Naive thymus-derived CD4-positive, alpha-beta T cell (primary cell): Measurements from ENCODE around the gene ITGA2. TPM values are rescaled to one million over a fixed set of nuclear protein-coding genes. Genes with fewer than 3 reads are reported as not detected.

Experiments
- ATAC-seq: fragments of 150-1000 bp; cut with Tn5 transposase; 2 replicates; pipeline ENCODE4 v1.10.0; 2021; ENCODE audit warnings: mild to moderate bottlenecking, moderate library complexity
- CTCF ChIA-PET: fragments of 350-600 bp; sonication (Branson Sonifier 250); formaldehyde crosslinking; loops from one replicate; lab custom pipeline; 2021; ENCODE audit warnings: antibody characterized with exemption; lab: Charles Lee
- POLR2A ChIA-PET: fragments of 350-600 bp; sonication (Branson Sonifier 250); formaldehyde crosslinking; loops from one replicate; lab custom pipeline; 2021; ENCODE audit warnings: antibody characterized with exemption, inconsistent platforms; lab: Charles Lee
- DNase-seq, 9 donors: peaks; one replicate each; pipeline versions ENCODE4 v3.0.0 to v3.0.0-alpha.2; 2020 to 2022; ENCODE audit warnings: mixed read lengths in 1 of 9
- H3K27ac ChIP-seq: one replicate; pipeline ENCODE4 v1.7.0; 2013; ENCODE audit warnings: mild to moderate bottlenecking, low read depth, low read length, moderate library complexity
- H3K27me3 ChIP-seq, 2 donors: one replicate each; pipeline ENCODE4 v1.7.0; 2013; ENCODE audit warnings: low read length in 2 of 2, mild to moderate bottlenecking in 2 of 2, moderate library complexity in 2 of 2; ENCODE audit not compliant: control insufficient read depth in 2 of 2, insufficient read depth in 2 of 2
- H3K36me3 ChIP-seq, 3 experiments: 1 replicate in 2 of 3; 2 replicates in 1 of 3; pipeline ENCODE4 v1.7.0; 2013; ENCODE audit warnings: low read length in 3 of 3, mild to moderate bottlenecking in 3 of 3, moderate library complexity in 1 of 3; ENCODE audit not compliant: insufficient read depth in 3 of 3, control insufficient read depth in 2 of 3
- H3K4me1 ChIP-seq, 2 donors: one replicate each; pipeline ENCODE4 v1.7.0; 2013; ENCODE audit warnings: low read length in 2 of 2, mild to moderate bottlenecking in 2 of 2, moderate library complexity in 1 of 2; ENCODE audit not compliant: control insufficient read depth in 2 of 2, insufficient read depth in 2 of 2
- H3K4me3 ChIP-seq: 2 replicates; pipeline ENCODE4 v1.7.0; 2013; ENCODE audit warnings: mild to moderate bottlenecking, low read length
- H3K9me3 ChIP-seq, 3 experiments: 1 replicate in 2 of 3; 2 replicates in 1 of 3; pipeline ENCODE4 v1.7.0; 2013; ENCODE audit warnings: low read length in 3 of 3; ENCODE audit not compliant: control insufficient read depth in 2 of 3
- H3K27ac Mint-ChIP-seq, 9 donors: one replicate each; pipeline ENCODE4 v1.8.0; 2020 to 2022; ENCODE audit warnings: mixed read lengths in 9 of 9, mild to moderate bottlenecking in 8 of 9, moderate library complexity in 5 of 9, inconsistent platforms in 2 of 9
- H3K27me3 Mint-ChIP-seq, 5 donors: one replicate each; pipeline ENCODE4 v1.8.0; 2021 to 2022; ENCODE audit warnings: mixed read lengths in 5 of 5, mild to moderate bottlenecking in 1 of 5
- H3K36me3 Mint-ChIP-seq, 5 donors: one replicate each; pipeline ENCODE4 v1.8.0; 2020 to 2022; ENCODE audit warnings: mixed read lengths in 5 of 5, mild to moderate bottlenecking in 3 of 5, inconsistent platforms in 1 of 5
- H3K4me1 Mint-ChIP-seq, 7 donors: one replicate each; pipeline ENCODE4 v1.8.0; 2020 to 2022; ENCODE audit warnings: mixed read lengths in 7 of 7, mild to moderate bottlenecking in 3 of 7, inconsistent platforms in 1 of 7
- H3K4me3 Mint-ChIP-seq, 10 donors: one replicate each; pipeline ENCODE4 v1.8.0; 2020 to 2022; ENCODE audit warnings: mild to moderate bottlenecking in 10 of 10, mixed read lengths in 10 of 10, moderate library complexity in 6 of 10, inconsistent platforms in 2 of 10
- H3K9me3 Mint-ChIP-seq, 11 donors: one replicate each; pipeline ENCODE4 v1.8.0; 2020 to 2022; ENCODE audit warnings: mixed read lengths in 11 of 11, mild to moderate bottlenecking in 4 of 11, inconsistent platforms in 1 of 11, moderate library complexity in 1 of 11
- intact Hi-C, 2 donors: fragments of 100-400 bp; cut with micrococcal nuclease; formaldehyde crosslinking; loops; one replicate each; pipeline ENCODE4 v1.15.1; 2023
- polyA plus RNA-seq, 2 donors: library from polyadenylated mRNA; unstranded; fragments of 300-500 nt; fragmentation: Illumina TruSeq; gene quantifications; one replicate each; pipeline ENCODE4 v1.2.3, GENCODE V29; 2021
- total RNA-seq, 6 experiments: library from RNA in 5 of 6; stranded (reverse) in 5 of 6; gene quantifications; 1 replicate in 5 of 6; 2 replicates in 1 of 6; pipeline ENCODE4 v1.2.3 and lab custom pipeline; 2021 to 2026

ITGA2 gene
- total and polyA plus RNA-seq, 7 experiments from 2014 or later: 0.16 to 8.9 (median 0.43) TPM

GRCh38 chr5:53099546-53099945, 110.4 kb downstream of the ITGA2 start:
- Mint-ChIP-seq H3K27ac (peak overlapping the region in 2 of 9 donors; percentile 26 to 79), H3K4me1 (peaks cover 7 to 26% (median 15%) of the 10 kb centered on the region in 7 donors), H3K4me3 (no peak overlapping the region), H3K9me3 (no peaks in the 10 kb centered on the region), H3K36me3 (peaks cover 8 to 40% (median 17%) of the 10 kb centered on the region in 5 donors), H3K27me3 (no peaks in the 10 kb centered on the region)
- POLR2A ChIA-PET: interaction anchor here (1.2 kb wide), 1 partner anchor 10 kb away, joined by 4 read pairs; the partner anchor contains the start of gene MOCS2
- no peak overlapping the region for H3K27ac ChIP-seq
- no peaks in the 10 kb centered on the region for H3K9me3 ChIP-seq
- ATAC-seq: no peak
- intact Hi-C loops: loop anchor here in 1 of 2 donors (5.0 to 10.0 kb wide), 2 partner anchors 67 to 405 kb away; no protein-coding TSS in a partner anchor
- no peaks in the 10 kb centered on the region for H3K4me1 ChIP-seq
- no peaks in the 10 kb centered on the region for H3K27me3 ChIP-seq
- no peak overlapping the region for H3K4me3 ChIP-seq
- CTCF ChIA-PET: interaction anchor here (0.7 to 7.2 kb wide), 2 partner anchors 153 to 318 kb away, joined by 3 to 106 read pairs; no protein-coding TSS in a partner anchor
- no peak for DNase-seq
- H3K36me3 ChIP-seq: peaks cover 7 to 61% (median 13%) of the 10 kb centered on the region in 3 experiments

DNA sequence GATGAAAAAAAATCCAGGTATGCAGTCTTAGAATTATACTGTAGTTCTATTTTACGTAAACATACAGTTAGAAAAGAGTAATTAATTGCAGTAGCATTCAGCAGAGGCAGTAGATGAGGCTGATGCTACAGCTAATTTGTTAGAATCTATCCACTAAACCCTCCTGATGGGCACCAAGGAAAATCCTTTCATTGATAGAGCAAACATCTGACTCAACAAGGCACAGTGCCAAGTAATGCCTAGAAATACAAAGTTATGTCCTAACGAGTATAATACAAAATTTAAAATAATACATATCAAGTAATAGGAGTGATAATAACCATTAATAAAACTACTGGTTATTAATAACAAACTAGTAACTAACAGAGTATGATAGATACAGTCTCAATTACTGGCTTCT, 111.5 kb downstream of the ITGA2 start:
- no peak overlapping the region for H3K4me3 ChIP-seq
- Mint-ChIP-seq H3K9me3 (no peaks in the 10 kb centered on the region), H3K4me3 (no peak overlapping the region), H3K4me1 (peaks cover 14 to 37% (median 26%) of the 10 kb centered on the region in 7 donors), H3K27me3 (no peaks in the 10 kb centered on the region), H3K36me3 (peaks cover 8 to 49% (median 21%) of the 10 kb centered on the region in 5 donors), H3K27ac (no peak overlapping the region)
- ATAC-seq (no peak), DNase-seq (no peak)
- intact Hi-C loops: no loop called here
- no peak overlapping the region for H3K27ac ChIP-seq
- H3K27me3 ChIP-seq: no peaks in the 10 kb centered on the region
- no peaks in the 10 kb centered on the region for H3K4me1 ChIP-seq
- ChIA-PET CTCF (interaction anchor here (7.2 kb wide), 1 partner anchor 154 kb away, joined by 106 read pairs; no protein-coding TSS in a partner anchor), POLR2A (interaction anchor here (0.7 kb wide), 1 partner anchor 9 kb away, joined by 4 read pairs; the partner anchor contains the start of gene MOCS2)
- H3K36me3 ChIP-seq: peaks cover 7 to 61% (median 13%) of the 10 kb centered on the region in 3 experiments
- no peaks in the 10 kb centered on the region for H3K9me3 ChIP-seq

GRCh38 chr5:53105611-53106300, 116.6 kb downstream of the ITGA2 start:
- H3K4me3 ChIP-seq: no peak overlapping the region
- H3K9me3 ChIP-seq: no peaks in the 10 kb centered on the region
- H3K27me3 ChIP-seq: no peaks in the 10 kb centered on the region
- H3K4me1 Mint-ChIP-seq: peaks cover 36 to 80% (median 69%) of the 10 kb centered on the region in 7 donors
- H3K27ac ChIP-seq: no peak overlapping the region
- CTCF ChIA-PET: interaction anchor here (1.3 kb wide), 1 partner anchor 157 kb away, joined by 4 read pairs; no protein-coding TSS in a partner anchor
- no peak for DNase-seq
- ATAC-seq: no peak
- H3K27me3 Mint-ChIP-seq: no peaks in the 10 kb centered on the region
- POLR2A ChIA-PET: no interaction called here
- H3K9me3 Mint-ChIP-seq: peaks cover 0 to 2% (median 0%) of the 10 kb centered on the region in 11 donors
- H3K27ac Mint-ChIP-seq: peak overlapping the region in 3 of 9 donors; percentile 17 to 64 (median 34)
- intact Hi-C loops: loop anchor here (5.0 kb wide), 2 partner anchors 303 to 377 kb away; partner anchors contain the start of gene FST (in 2 of the 2)
- H3K4me3 Mint-ChIP-seq: peak overlapping the region in 8 of 10 donors; percentile 3 to 94 (median 43)
- H3K4me1 ChIP-seq: peaks cover 6 to 7% of the 10 kb centered on the region in 2 donors
- H3K36me3 Mint-ChIP-seq: peaks cover 6 to 44% (median 24%) of the 10 kb centered on the region in 5 donors
- H3K36me3 ChIP-seq: peaks cover 0 to 31% (median 6%) of the 10 kb centered on the region in 3 experiments

GRCh38 chr5:53109056-53109442, 119.9 kb downstream of the ITGA2 start:
- CTCF ChIA-PET: interaction anchor here (0.6 to 1.5 kb wide), 6 partner anchors 8 to 1202 kb away, joined by 3 to 6 read pairs (median 3); partner anchors contain the start of gene ARL15
- peak overlapping the region; percentile 88 for H3K4me3 ChIP-seq
- Mint-ChIP-seq H3K36me3 (peaks cover 3 to 31% (median 12%) of the 10 kb centered on the region in 5 donors), H3K9me3 (peaks cover 0 to 2% (median 0%) of the 10 kb centered on the region in 11 donors), H3K4me3 (peak overlapping the region; percentile 93 to 99 (median 96)), H3K4me1 (peaks cover 29 to 69% (median 64%) of the 10 kb centered on the region in 7 donors), H3K27me3 (no peaks in the 10 kb centered on the region), H3K27ac (peak overlapping the region; percentile 86 to 98 (median 93))
- peak overlapping the region; percentile 84 for H3K27ac ChIP-seq
- H3K4me1 ChIP-seq: peaks cover 6 to 7% of the 10 kb centered on the region in 2 donors
- POLR2A ChIA-PET: interaction anchor here (0.9 to 1.9 kb wide), 9 partner anchors 9 to 1201 kb away, joined by 3 to 6 read pairs (median 4); partner anchors contain the start of gene ARL15
- no peaks in the 10 kb centered on the region for H3K9me3 ChIP-seq
- intact Hi-C loops: loop anchor here (1.0 to 5.0 kb wide), 6 partner anchors 20 to 1537 kb away; partner anchors contain the start of genes FST (in 2 of the 2) and ARL15 (in 1 of the 2)
- ATAC-seq: no peak
- H3K36me3 ChIP-seq: peaks cover 0 to 9% (median 0%) of the 10 kb centered on the region in 3 experiments
- no peaks in the 10 kb centered on the region for H3K27me3 ChIP-seq
- DNase-seq: peak in 1 of 9 donors; percentile 12

DNA sequence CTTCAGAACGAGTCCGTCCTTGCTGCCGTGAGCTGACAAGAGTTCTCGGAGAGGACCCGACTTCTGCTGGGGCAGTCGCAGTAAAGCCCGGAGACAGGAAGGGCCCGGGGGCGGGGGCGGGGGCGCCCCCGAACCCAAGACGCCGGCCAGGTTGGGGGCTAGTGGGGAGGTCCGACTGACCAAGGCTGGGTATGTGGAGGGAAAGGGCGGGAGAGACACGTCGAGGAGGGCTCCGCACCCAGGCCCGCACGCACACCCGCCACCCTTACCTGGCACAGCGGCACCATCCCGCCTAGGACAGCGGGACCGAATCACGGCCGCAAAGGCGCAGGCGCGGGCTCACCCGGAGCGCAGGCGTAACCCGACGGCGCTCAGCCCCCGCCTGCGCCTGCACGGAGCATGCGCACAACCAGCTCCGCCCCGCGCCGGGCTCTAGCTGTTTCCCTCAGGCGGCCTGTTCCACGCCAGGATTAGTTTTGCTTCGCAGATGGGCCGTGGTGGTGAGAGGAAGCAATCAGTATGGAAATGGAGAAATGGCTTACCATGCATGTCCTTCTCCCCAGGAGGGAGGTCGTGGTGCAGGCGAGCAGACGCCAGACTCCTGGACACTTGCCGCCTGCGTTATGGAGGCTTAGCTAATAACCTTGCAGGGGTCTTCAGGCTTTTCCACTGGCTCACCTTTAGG, 120.4 kb downstream of the ITGA2 start, which contains the start of gene MOCS2:
Gene MOCS2, minus strand, starts transcription at position 315 of the 685 bp plus-strand sequence. CDS start 2,583 bp downstream, outside the sequence.
- H3K4me1 Mint-ChIP-seq: peaks cover 29 to 64% (median 60%) of the 10 kb centered on the region in 7 donors
- no peaks in the 10 kb centered on the region for H3K27me3 ChIP-seq
- peaks cover 6 to 7% of the 10 kb centered on the region in 2 donors for H3K4me1 ChIP-seq
- H3K9me3 ChIP-seq: no peaks in the 10 kb centered on the region
- intact Hi-C loops: loop anchor here (1.0 to 5.0 kb wide), 8 partner anchors 21 to 1537 kb away; partner anchors contain the start of genes FST (in 2 of the 2) and ARL15 (in 1 of the 2)
- ChIA-PET POLR2A (interaction anchor here (0.6 to 1.9 kb wide), 10 partner anchors 9 to 1201 kb away, joined by 3 to 6 read pairs (median 4); partner anchors contain the start of gene ARL15), CTCF (interaction anchor here (0.6 to 1.5 kb wide), 6 partner anchors 8 to 1201 kb away, joined by 3 to 6 read pairs (median 3); partner anchors contain the start of gene ARL15)
- peak within 1 kb of the TSS; percentile 93 to 99 (median 96) for H3K4me3 Mint-ChIP-seq
- DNase-seq: peak; percentile 87 to 93 (median 91)
- peak within 1 kb of the TSS; percentile 86 to 98 (median 93) for H3K27ac Mint-ChIP-seq
- H3K4me3 ChIP-seq: peak within 1 kb of the TSS; percentile 88
- peaks cover 0 to 4% (median 0%) of the 10 kb centered on the region in 3 experiments for H3K36me3 ChIP-seq
- peaks cover 0 to 2% (median 0%) of the 10 kb centered on the region in 11 donors for H3K9me3 Mint-ChIP-seq
- ATAC-seq: peak; percentile 98
- peaks cover 3 to 31% (median 12%) of the 10 kb centered on the region in 5 donors for H3K36me3 Mint-ChIP-seq
- H3K27ac ChIP-seq: peak within 1 kb of the TSS; percentile 84
- no peaks in the 10 kb centered on the region for H3K27me3 Mint-ChIP-seq
